ENCODE measurements around the gene RFX2.

The RFX2 gene

GRCh38 chr19:6023936-6024335, 86.4 kb downstream of the RFX2 start:
- TF ChIP-seq GABPA (IDR thresholded peaks at IDR 0.05; ENCODE audit: low read depth) (no peak), POLR2AphosphoS5 (IDR thresholded peaks at IDR 0.05; ENCODE audit: low read depth) (no peak), SPI1 (IDR thresholded peaks at IDR 0.05; ENCODE audit: borderline replicate concordance, low read depth) (no peak)
- TF ChIP-seq, protein P1, sequence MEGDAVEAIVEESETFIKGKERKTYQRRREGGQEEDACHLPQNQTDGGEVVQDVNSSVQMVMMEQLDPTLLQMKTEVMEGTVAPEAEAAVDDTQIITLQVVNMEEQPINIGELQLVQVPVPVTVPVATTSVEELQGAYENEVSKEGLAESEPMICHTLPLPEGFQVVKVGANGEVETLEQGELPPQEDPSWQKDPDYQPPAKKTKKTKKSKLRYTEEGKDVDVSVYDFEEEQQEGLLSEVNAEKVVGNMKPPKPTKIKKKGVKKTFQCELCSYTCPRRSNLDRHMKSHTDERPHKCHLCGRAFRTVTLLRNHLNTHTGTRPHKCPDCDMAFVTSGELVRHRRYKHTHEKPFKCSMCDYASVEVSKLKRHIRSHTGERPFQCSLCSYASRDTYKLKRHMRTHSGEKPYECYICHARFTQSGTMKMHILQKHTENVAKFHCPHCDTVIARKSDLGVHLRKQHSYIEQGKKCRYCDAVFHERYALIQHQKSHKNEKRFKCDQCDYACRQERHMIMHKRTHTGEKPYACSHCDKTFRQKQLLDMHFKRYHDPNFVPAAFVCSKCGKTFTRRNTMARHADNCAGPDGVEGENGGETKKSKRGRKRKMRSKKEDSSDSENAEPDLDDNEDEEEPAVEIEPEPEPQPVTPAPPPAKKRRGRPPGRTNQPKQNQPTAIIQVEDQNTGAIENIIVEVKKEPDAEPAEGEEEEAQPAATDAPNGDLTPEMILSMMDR (IDR thresholded peaks at IDR 0.05; ENCODE audit: insufficient read depth, low read length): no peak
- TF ChIP-seq, protein P2, sequence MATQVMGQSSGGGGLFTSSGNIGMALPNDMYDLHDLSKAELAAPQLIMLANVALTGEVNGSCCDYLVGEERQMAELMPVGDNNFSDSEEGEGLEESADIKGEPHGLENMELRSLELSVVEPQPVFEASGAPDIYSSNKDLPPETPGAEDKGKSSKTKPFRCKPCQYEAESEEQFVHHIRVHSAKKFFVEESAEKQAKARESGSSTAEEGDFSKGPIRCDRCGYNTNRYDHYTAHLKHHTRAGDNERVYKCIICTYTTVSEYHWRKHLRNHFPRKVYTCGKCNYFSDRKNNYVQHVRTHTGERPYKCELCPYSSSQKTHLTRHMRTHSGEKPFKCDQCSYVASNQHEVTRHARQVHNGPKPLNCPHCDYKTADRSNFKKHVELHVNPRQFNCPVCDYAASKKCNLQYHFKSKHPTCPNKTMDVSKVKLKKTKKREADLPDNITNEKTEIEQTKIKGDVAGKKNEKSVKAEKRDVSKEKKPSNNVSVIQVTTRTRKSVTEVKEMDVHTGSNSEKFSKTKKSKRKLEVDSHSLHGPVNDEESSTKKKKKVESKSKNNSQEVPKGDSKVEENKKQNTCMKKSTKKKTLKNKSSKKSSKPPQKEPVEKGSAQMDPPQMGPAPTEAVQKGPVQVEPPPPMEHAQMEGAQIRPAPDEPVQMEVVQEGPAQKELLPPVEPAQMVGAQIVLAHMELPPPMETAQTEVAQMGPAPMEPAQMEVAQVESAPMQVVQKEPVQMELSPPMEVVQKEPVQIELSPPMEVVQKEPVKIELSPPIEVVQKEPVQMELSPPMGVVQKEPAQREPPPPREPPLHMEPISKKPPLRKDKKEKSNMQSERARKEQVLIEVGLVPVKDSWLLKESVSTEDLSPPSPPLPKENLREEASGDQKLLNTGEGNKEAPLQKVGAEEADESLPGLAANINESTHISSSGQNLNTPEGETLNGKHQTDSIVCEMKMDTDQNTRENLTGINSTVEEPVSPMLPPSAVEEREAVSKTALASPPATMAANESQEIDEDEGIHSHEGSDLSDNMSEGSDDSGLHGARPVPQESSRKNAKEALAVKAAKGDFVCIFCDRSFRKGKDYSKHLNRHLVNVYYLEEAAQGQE (IDR thresholded peaks at IDR 0.05; ENCODE audit: insufficient replicate concordance, low read depth): no peak
- no peaks in the 10 kb centered on the region for H3K27me3 ChIP-seq (ENCODE audit: insufficient read depth, poor library complexity, severe bottlenecking)
- H3K27ac ChIP-seq (replicated peaks): no peak overlapping the region
- H3K4me3 ChIP-seq (replicated peaks; ENCODE audit: insufficient read depth, low read length): no peak overlapping the region
- no peak for DNase-seq (ENCODE audit: low read depth in 1 of 2, low spot score in 1 of 2)

- Histone ChIP-seq H3K27ac (replicated peaks) (no peak overlapping the region), H3K27me3 (ENCODE audit: insufficient read depth, poor library complexity, severe bottlenecking) (no peaks in the 10 kb centered on the region), H3K4me3 (replicated peaks; ENCODE audit: insufficient read depth, low read length) (no peak overlapping the region)
- peak in 1 of 2 experiments; percentile 14 for DNase-seq (ENCODE audit: low read depth in 1 of 2, low spot score in 1 of 2)
- TF ChIP-seq, protein P2 (IDR thresholded peaks at IDR 0.05; ENCODE audit: insufficient replicate concordance, low read depth): no peak
- no peak for TF ChIP-seq SPI1 (IDR thresholded peaks at IDR 0.05; ENCODE audit: borderline replicate concordance, low read depth)
- TF ChIP-seq POLR2AphosphoS5 (IDR thresholded peaks at IDR 0.05; ENCODE audit: low read depth): no peak
- no peak for TF ChIP-seq GABPA (IDR thresholded peaks at IDR 0.05; ENCODE audit: low read depth)
- TF ChIP-seq, protein P1 (IDR thresholded peaks at IDR 0.05; ENCODE audit: insufficient read depth, low read length): no peak
Observed at GRCh38 chr19:6023085-6023682, 87.1 kb downstream of the RFX2 start.

GRCh38 chr19:6022570-6023064, 87.7 kb downstream of the RFX2 start:
- no peak overlapping the region for H3K4me3 ChIP-seq (replicated peaks; ENCODE audit: insufficient read depth, low read length)
- DNase-seq (ENCODE audit: low read depth in 1 of 2, low spot score in 1 of 2): no peak
- no peak overlapping the region for H3K27ac ChIP-seq (replicated peaks)
- H3K27me3 ChIP-seq (ENCODE audit: insufficient read depth, poor library complexity, severe bottlenecking): no peaks in the 10 kb centered on the region
- TF ChIP-seq, protein P1 (IDR thresholded peaks at IDR 0.05; ENCODE audit: insufficient read depth, low read length): no peak
- no peak for TF ChIP-seq GABPA (IDR thresholded peaks at IDR 0.05; ENCODE audit: low read depth)
- no peak for TF ChIP-seq POLR2AphosphoS5 (IDR thresholded peaks at IDR 0.05; ENCODE audit: low read depth)
- no peak for TF ChIP-seq SPI1 (IDR thresholded peaks at IDR 0.05; ENCODE audit: borderline replicate concordance, low read depth)
- TF ChIP-seq, protein P2 (IDR thresholded peaks at IDR 0.05; ENCODE audit: insufficient replicate concordance, low read depth): no peak
